GM12874 (cell line): ENCODE data around the gene ST8SIA4.

ENCODE experiments used
- CTCF ChIP-seq: IDR thresholded peaks from 2 replicates; pipeline ENCODE4 v1.5.1; 2011; ENCODE audit warnings: low read depth, mild to moderate bottlenecking, control low read depth, low read length, moderate library complexity; ENCODE audit not compliant: insufficient read depth

ST8SIA4 gene

GRCh38 chr5:100903039-100903887 is at the start of gene ST8SIA4:
ST8SIA4 (minus strand) TSS chr5:100903282; CDS start chr5:100902955, 327 bp downstream.
- no peak for TF ChIP-seq CTCF

GRCh38 chr5:100950985-100951384 is 47.9 kb upstream of the ST8SIA4 start:
- TF ChIP-seq CTCF: no peak

- no peak for TF ChIP-seq CTCF
Measured at GRCh38 chr5:100913298-100913697, 10.2 kb upstream of the ST8SIA4 start.

GRCh38 chr5:100909034-100909433 is 6.0 kb upstream of the ST8SIA4 start:
- TF ChIP-seq CTCF: no peak

GRCh38 chr5:100905259-100905914 is 2.3 kb upstream of the ST8SIA4 start:
- TF ChIP-seq CTCF: no peak

- no peak for TF ChIP-seq CTCF
Measured at GRCh38 chr5:100904259-100904861, 1.3 kb upstream of the ST8SIA4 start.

- TF ChIP-seq CTCF: no peak
Measured at GRCh38 chr5:100902440-100903038, 543 bp downstream of the ST8SIA4 start.
